GM10266 (cell line): Measurements from ENCODE around the gene NUDCD2.

ENCODE experiments used
- DNase-seq: peaks from one replicate; pipeline ENCODE4 v3.0.0; 2012; ENCODE audit errors: extremely low spot score
- CTCF ChIP-seq: IDR thresholded peaks from 2 replicates; pipeline ENCODE4 v1.5.1; 2012; ENCODE audit warnings: mild to moderate bottlenecking, low read depth; ENCODE audit not compliant: control insufficient read depth, insufficient read depth; ENCODE audit errors: missing control alignments

Gene NUDCD2

GRCh38 chr5:163459819-163460561 is at the start of gene NUDCD2:
Gene NUDCD2, minus strand, starts transcription at chr5:163460102. Its CDS starts 52 bp downstream, at chr5:163460050.
- DNase-seq = peak; percentile 85
- TF ChIP-seq CTCF = peak; percentile 28

- DNase-seq = no peak
- TF ChIP-seq CTCF = no peak
These were observed 49.5 kb upstream of the NUDCD2 start for GRCh38 chr5:163509291-163509951.

GRCh38 chr5:163508753-163509152 is 48.9 kb upstream of the NUDCD2 start:
- TF ChIP-seq CTCF = no peak
- no peak for DNase-seq

GRCh38 chr5:163506726-163507125 is 46.8 kb upstream of the NUDCD2 start:
- DNase-seq = peak; percentile 27
- TF ChIP-seq CTCF = no peak

GRCh38 chr5:163506095-163506457 is 46.2 kb upstream of the NUDCD2 start:
- TF ChIP-seq CTCF = no peak
- no peak for DNase-seq

GRCh38 chr5:163505368-163506094 is 45.6 kb upstream of the NUDCD2 start, which contains the start of gene MAT2B:
Gene MAT2B, plus strand, starts transcription at chr5:163505619. Its CDS starts 68 bp downstream, at chr5:163505687.
- DNase-seq = peak; percentile 90
- peak; percentile 70 for TF ChIP-seq CTCF
